Muscle layer of duodenum (tissue), 2 donors: ENCODE data around the gene FNDC3B.

Source experiments
- H3K27ac ChIP-seq: one replicate; pipeline ENCODE4 v1.7.0; 2013; ENCODE audit warnings: mild to moderate bottlenecking, low read length
- H3K27me3 ChIP-seq: one replicate; pipeline ENCODE4 v1.7.0; 2013; ENCODE audit warnings: low read depth, mild to moderate bottlenecking, control low read depth, low read length
- H3K36me3 ChIP-seq, 2 donors: one replicate each; pipeline ENCODE4 v1.7.0; 2013; ENCODE audit warnings: low read length in 2 of 2, control low read depth in 1 of 2, mild to moderate bottlenecking in 1 of 2; ENCODE audit not compliant: insufficient read depth in 2 of 2, control insufficient read depth in 1 of 2
- H3K4me1 ChIP-seq, 2 donors: one replicate each; pipeline ENCODE4 v1.7.0; 2013; ENCODE audit warnings: low read length in 2 of 2, mild to moderate bottlenecking in 2 of 2, control low read depth in 1 of 2, moderate library complexity in 1 of 2; ENCODE audit not compliant: insufficient read depth in 2 of 2, control insufficient read depth in 1 of 2
- H3K4me3 ChIP-seq, 2 donors: one replicate each; pipeline ENCODE4 v1.7.0; 2013; ENCODE audit warnings: low read length in 2 of 2, low read depth in 1 of 2, mild to moderate bottlenecking in 1 of 2
- H3K9me3 ChIP-seq, 2 donors: one replicate each; pipeline ENCODE4 v1.7.0; 2013; ENCODE audit warnings: low read length in 2 of 2, control low read depth in 1 of 2, mild to moderate bottlenecking in 1 of 2; ENCODE audit not compliant: control insufficient read depth in 1 of 2
- donor health status: healthy.

FNDC3B gene

GRCh38 chr3:172140499-172141391 is 101.4 kb downstream of the FNDC3B start:
- peaks cover 0 to 11% of the 10 kb centered on the region in 2 donors for H3K36me3 ChIP-seq
- no peaks in the 10 kb centered on the region for H3K27me3 ChIP-seq
- H3K27ac ChIP-seq: peak overlapping the region; percentile 77
- H3K4me1 ChIP-seq: peaks cover 37 to 60% of the 10 kb centered on the region in 2 donors
- no peaks in the 10 kb centered on the region for H3K9me3 ChIP-seq
- no peak overlapping the region for H3K4me3 ChIP-seq

GRCh38 chr3:172142051-172142863 is 102.9 kb downstream of the FNDC3B start:
- Histone ChIP-seq H3K4me1 (peaks cover 33 to 56% of the 10 kb centered on the region in 2 donors), H3K9me3 (no peaks in the 10 kb centered on the region), H3K4me3 (no peak overlapping the region), H3K27ac (peak overlapping the region; percentile 77), H3K36me3 (peaks cover 0 to 7% of the 10 kb centered on the region in 2 donors), H3K27me3 (no peaks in the 10 kb centered on the region)

- Histone ChIP-seq H3K9me3 (no peaks in the 10 kb centered on the region), H3K27me3 (no peaks in the 10 kb centered on the region), H3K27ac (peak overlapping the region; percentile 77), H3K36me3 (peaks cover 0 to 7% of the 10 kb centered on the region in 2 donors), H3K4me3 (no peak overlapping the region), H3K4me1 (peaks cover 33 to 49% of the 10 kb centered on the region in 2 donors)
Observed at GRCh38 chr3:172142864-172143451, 103.6 kb downstream of the FNDC3B start.

GRCh38 chr3:172143739-172144497 is 104.5 kb downstream of the FNDC3B start:
- Histone ChIP-seq H3K36me3 (peaks cover 0 to 7% of the 10 kb centered on the region in 2 donors), H3K4me1 (peaks cover 28 to 43% of the 10 kb centered on the region in 2 donors), H3K9me3 (no peaks in the 10 kb centered on the region), H3K27me3 (no peaks in the 10 kb centered on the region), H3K4me3 (no peak overlapping the region), H3K27ac (no peak overlapping the region)

GRCh38 chr3:172144601-172145000 is 105.2 kb downstream of the FNDC3B start:
- Histone ChIP-seq H3K36me3 (peaks cover 0 to 7% of the 10 kb centered on the region in 2 donors), H3K27me3 (no peaks in the 10 kb centered on the region), H3K4me3 (no peak overlapping the region), H3K4me1 (peaks cover 21 to 36% of the 10 kb centered on the region in 2 donors), H3K27ac (no peak overlapping the region), H3K9me3 (no peaks in the 10 kb centered on the region)

GRCh38 chr3:172145031-172145686 is 105.8 kb downstream of the FNDC3B start:
- no peak overlapping the region for H3K4me3 ChIP-seq
- H3K27me3 ChIP-seq: no peaks in the 10 kb centered on the region
- peaks cover 16 to 31% of the 10 kb centered on the region in 2 donors for H3K4me1 ChIP-seq
- no peaks in the 10 kb centered on the region for H3K9me3 ChIP-seq
- no peak overlapping the region for H3K27ac ChIP-seq
- peaks cover 0 to 7% of the 10 kb centered on the region in 2 donors for H3K36me3 ChIP-seq

GRCh38 chr3:172146349-172146748 is 107.0 kb downstream of the FNDC3B start:
- Histone ChIP-seq H3K27me3 (no peaks in the 10 kb centered on the region), H3K4me1 (peaks cover 7 to 20% of the 10 kb centered on the region in 2 donors), H3K36me3 (peaks cover 0 to 2% of the 10 kb centered on the region in 2 donors), H3K27ac (no peak overlapping the region), H3K4me3 (no peak overlapping the region), H3K9me3 (no peaks in the 10 kb centered on the region)

- no peak overlapping the region for H3K27ac ChIP-seq
Observed at GRCh38 chr3:172147113-172147818, 107.9 kb downstream of the FNDC3B start.

GRCh38 chr3:172148241-172148640 is 108.9 kb downstream of the FNDC3B start:
- no peaks in the 10 kb centered on the region for H3K27me3 ChIP-seq
- no peak overlapping the region for H3K4me3 ChIP-seq
- peaks cover 13 to 16% of the 10 kb centered on the region in 2 donors for H3K4me1 ChIP-seq
- H3K27ac ChIP-seq: no peak overlapping the region
- H3K9me3 ChIP-seq: no peaks in the 10 kb centered on the region
- H3K36me3 ChIP-seq: peaks cover 0 to 12% of the 10 kb centered on the region in 2 donors

More at GRCh38 chr3:172147113-172147818, 107.9 kb downstream of the FNDC3B start:
- H3K27me3 ChIP-seq: no peaks in the 10 kb centered on the region
- H3K9me3 ChIP-seq: no peaks in the 10 kb centered on the region
- peaks cover 7 to 13% of the 10 kb centered on the region in 2 donors for H3K4me1 ChIP-seq
- H3K36me3 ChIP-seq: peaks cover 0 to 4% of the 10 kb centered on the region in 2 donors
- no peak overlapping the region for H3K4me3 ChIP-seq
